Keratinocyte (primary cell): Measurements from ENCODE around the gene CMTM7. TPM values are rescaled to one million over a fixed set of nuclear protein-coding genes. Genes with fewer than 3 reads are reported as not detected.
"Not testable (repeated sequence)": the region's sequence is repeated elsewhere in the genome, so short reads cannot be mapped to it uniquely, and the experiment has no call there.

Experiments
- DNase-seq: peaks from one replicate; pipeline ENCODE4 v3.0.0-alpha.2; 2011; ENCODE audit warnings: low read depth, missing footprints, low spot score
- FAIRE-seq: peaks from 2 replicates; lab custom pipeline; 2011; peaks lifted over from hg19 to GRCh38; lab: Jason Lieb, UNC
- H2AFZ ChIP-seq: 2 replicates; pipeline ENCODE4 v1.6.0; 2012; ENCODE audit warnings: low read length, control low read depth, inconsistent platforms; ENCODE audit not compliant: control insufficient read depth
- H3K27ac ChIP-seq: 2 replicates; pipeline ENCODE4 v1.5.1; 2011; ENCODE audit warnings: low read length; ENCODE audit not compliant: control insufficient read depth, insufficient read depth
- H3K27me3 ChIP-seq: 3 replicates; pipeline ENCODE4 v1.6.0; 2011; ENCODE audit warnings: low read length; ENCODE audit not compliant: control insufficient read depth, insufficient read depth; ENCODE audit errors: extremely low read depth
- H3K36me3 ChIP-seq, 2 experiments: 2 replicates in 1 of 2; 3 replicates in 1 of 2; pipeline ENCODE4 v1.5.1; 2011; ENCODE audit warnings: low read length in 2 of 2, mild to moderate bottlenecking in 1 of 2; ENCODE audit not compliant: control insufficient read depth in 2 of 2, insufficient read depth in 2 of 2; ENCODE audit errors: extremely low read depth in 1 of 2
- H3K4me1 ChIP-seq: 3 replicates; pipeline ENCODE4 v1.5.1; 2011; ENCODE audit warnings: low read length; ENCODE audit not compliant: control insufficient read depth, insufficient read depth; ENCODE audit errors: extremely low read depth
- H3K4me2 ChIP-seq: 3 replicates; pipeline ENCODE4 v1.6.0; 2011; ENCODE audit warnings: low read depth, low read length; ENCODE audit not compliant: control insufficient read depth, insufficient read depth; ENCODE audit errors: extremely low read depth
- H3K4me3 ChIP-seq, 3 experiments: fragments of 200-600 bp in 1 of 3; sonication (generic) in 1 of 3; 2 replicates in 2 of 3; 3 replicates in 1 of 3; pipeline ENCODE4 v1.5.1; 2011 to 2016; ENCODE audit warnings: low read length in 3 of 3, mild to moderate bottlenecking in 3 of 3, control low read depth in 2 of 3, inconsistent platforms in 1 of 3, low read depth in 1 of 3, mixed read lengths in 1 of 3, mixed run types in 1 of 3, moderate library complexity in 1 of 3; ENCODE audit not compliant: control insufficient read depth in 2 of 3, insufficient read depth in 2 of 3; ENCODE audit errors: extremely low read depth in 1 of 3
- H3K79me2 ChIP-seq: 2 replicates; pipeline ENCODE4 v1.6.0; 2012; ENCODE audit warnings: low read length; ENCODE audit not compliant: control insufficient read depth, insufficient read depth
- H3K9ac ChIP-seq: 3 replicates; pipeline ENCODE4 v1.6.0; 2011; ENCODE audit warnings: low read length; ENCODE audit not compliant: control insufficient read depth, insufficient read depth; ENCODE audit errors: extremely low read depth
- H3K9me1 ChIP-seq: 3 replicates; pipeline ENCODE4 v1.6.0; 2011; ENCODE audit warnings: low read length; ENCODE audit not compliant: control insufficient read depth, insufficient read depth; ENCODE audit errors: extremely low read depth
- H3K9me3 ChIP-seq: 2 replicates; pipeline ENCODE4 v1.5.1; 2012; ENCODE audit warnings: low read depth, low read length; ENCODE audit not compliant: control insufficient read depth
- H4K20me1 ChIP-seq: 3 replicates; pipeline ENCODE4 v1.6.0; 2011; ENCODE audit warnings: low read length; ENCODE audit not compliant: control insufficient read depth, insufficient read depth; ENCODE audit errors: extremely low read depth
- CTCF ChIP-seq, 3 experiments: IDR thresholded peaks in 1 of 3; conservative IDR thresholded peaks in 1 of 3; optimal IDR thresholded peaks in 1 of 3; 2 replicates in 2 of 3; 3 replicates in 1 of 3; pipeline versions ENCODE3 to v1.5.1; 2011; ENCODE audit warnings: low read length in 3 of 3, mild to moderate bottlenecking in 3 of 3, moderate library complexity in 2 of 3, control low read depth in 1 of 3, inconsistent platforms in 1 of 3; ENCODE audit not compliant: insufficient read depth in 2 of 3; ENCODE audit errors: extremely low read depth in 1 of 3
- EZH2 ChIP-seq: IDR thresholded peaks from one replicate; pipeline ENCODE4 v1.6.1; 2012; ENCODE audit warnings: inconsistent platforms, mild to moderate bottlenecking, low read length, moderate library complexity
- dilution Hi-C: fragments of 300-500 bp; cut with MboI; formaldehyde crosslinking; loops from one replicate; pipeline ENCODE4 v1.7.0; 2020; ENCODE audit warnings: low sequenced_read_pairs; ENCODE audit not compliant: extremely low pct_ligation_motif_present
- polyA plus RNA-seq, 5 experiments: library from polyadenylated mRNA; depleted of rRNA in 3 of 5; stranded (reverse) in 3 of 5; stranded (forward) in 1 of 5; unstranded in 1 of 5; fragments of >200 nt; gene quantifications; 1 replicate in 1 of 5; 2 replicates in 3 of 5; 3 replicates in 1 of 5; pipeline versions ENCODE4 v1.2.1 to v1.2.3, GENCODE V29; 2011 to 2012; ENCODE audit warnings: missing spikeins in 2 of 5, low read depth in 1 of 5, low replicate concordance in 1 of 5

CMTM7 gene
- polyA plus RNA-seq, 1 donor (not counting 4 experiments of a cell fraction or from before 2014, with no cell fraction given): 47.2 TPM

- Histone ChIP-seq H4K20me1 (no peaks in the 10 kb centered on the region), H3K4me2 (no peak overlapping the region), H3K36me3 (peaks cover 0 to 11% of the 10 kb centered on the region in 2 experiments), H3K9ac (no peak overlapping the region), H3K4me1 (peaks cover 28% of the 10 kb centered on the region), H3K79me2 (peaks cover 2% of the 10 kb centered on the region), H3K9me1 (no peaks in the 10 kb centered on the region), H3K27me3 (no peaks in the 10 kb centered on the region), H3K9me3 (no peaks in the 10 kb centered on the region), H3K27ac (no peak overlapping the region), H3K4me3 (no peak overlapping the region), H2AFZ (no peak overlapping the region)
- dilution Hi-C loops: no loop called here
- DNase-seq (no peak), FAIRE-seq (no peak)
- no peak for TF ChIP-seq CTCF (optimal IDR thresholded peaks at IDR 0.05 in 1 of 3, IDR thresholded peaks at IDR 0.05 in 1 of 3, conservative IDR thresholded peaks at IDR 0.05 in 1 of 3; ENCODE audit: extremely low read depth in 1 of 3, insufficient read depth in 2 of 3, low read length in 3 of 3)
- no peak for TF ChIP-seq EZH2
Observed at GRCh38 chr3:32471246-32471645, 79.6 kb downstream of the CMTM7 start.

GRCh38 chr3:32472151-32472550, 80.5 kb downstream of the CMTM7 start:
- H3K9me3 ChIP-seq, DNase-seq, H3K4me3 ChIP-seq, H3K9me1 ChIP-seq, H3K27ac ChIP-seq, H2AFZ ChIP-seq, H3K79me2 ChIP-seq, H3K27me3 ChIP-seq, H3K4me2 ChIP-seq, dilution Hi-C loops, H4K20me1 ChIP-seq, H3K9ac ChIP-seq, FAIRE-seq: not testable (repeated sequence)
- Histone ChIP-seq H3K36me3 (peaks cover 0 to 11% of the 10 kb centered on the region in 2 experiments), H3K4me1 (peaks cover 28% of the 10 kb centered on the region)

- dilution Hi-C loops: no loop called here
- Histone ChIP-seq H3K4me2 (no peak overlapping the region), H3K4me1 (peaks cover 15% of the 10 kb centered on the region), H3K9me1 (no peaks in the 10 kb centered on the region), H4K20me1 (no peaks in the 10 kb centered on the region), H3K36me3 (peaks cover 0 to 3% of the 10 kb centered on the region in 2 experiments), H3K27ac (no peak overlapping the region), H2AFZ (no peak overlapping the region), H3K9me3 (no peaks in the 10 kb centered on the region), H3K4me3 (no peak overlapping the region), H3K79me2 (no peaks in the 10 kb centered on the region), H3K9ac (no peak overlapping the region), H3K27me3 (no peaks in the 10 kb centered on the region)
- DNase-seq (no peak), FAIRE-seq (no peak)
- TF ChIP-seq EZH2 (no peak), CTCF (optimal IDR thresholded peaks at IDR 0.05 in 1 of 3, IDR thresholded peaks at IDR 0.05 in 1 of 3, conservative IDR thresholded peaks at IDR 0.05 in 1 of 3; ENCODE audit: extremely low read depth in 1 of 3, insufficient read depth in 2 of 3, low read length in 3 of 3) (no peak)
Observed at GRCh38 chr3:32474201-32474600, 82.5 kb downstream of the CMTM7 start.
